ENCODE data around the gene SGTB.
"Not testable (repeated sequence)": the region's sequence is repeated elsewhere in the genome, so short reads cannot be mapped to it uniquely, and the experiment has no call there.

The SGTB gene

GRCh38 chr5:65663804-65664521 lies 57.9 kb downstream of the SGTB start:
- no peak for DNase-seq

GRCh38 chr5:65654713-65655112 lies 67.2 kb downstream of the SGTB start:
- no peak for DNase-seq

GRCh38 chr5:65651144-65651543 lies 70.8 kb downstream of the SGTB start:
- DNase-seq, result no peak

- no peak for DNase-seq
Measured at GRCh38 chr5:65647941-65648340, 74.0 kb downstream of the SGTB start.

GRCh38 chr5:65646938-65647337 lies 75.0 kb downstream of the SGTB start:
- no peak for DNase-seq

- no peak for DNase-seq
Measured at GRCh38 chr5:65640240-65640639, 81.7 kb downstream of the SGTB start.

GRCh38 chr5:65630981-65631380 lies 90.9 kb downstream of the SGTB start:
- DNase-seq, result no peak

- no peak for DNase-seq
Measured at GRCh38 chr5:65625743-65626142, 96.2 kb downstream of the SGTB start.

GRCh38 chr5:65624571-65625555 lies 97.0 kb downstream of the SGTB start, which contains the start of the genes SHLD3 and TRAPPC13:
Gene SHLD3 (plus strand): TSS chr5:65625027. CDS start chr5:65629588, 4,561 bp downstream.
Gene TRAPPC13 (plus strand): TSS chr5:65625027. CDS start chr5:65625061, 34 bp downstream.
- DNase-seq, result no peak

- no peak for DNase-seq
Measured at GRCh38 chr5:65624025-65624570, 97.8 kb downstream of the SGTB start, which contains the start of gene TRIM23. Gene TRIM23 (minus strand): TSS chr5:65624333. CDS start chr5:65624274, 59 bp downstream.

GRCh38 chr5:65623482-65623881 lies 98.4 kb downstream of the SGTB start:
- DNase-seq, result no peak

GRCh38 chr5:65621961-65622360 lies 99.9 kb downstream of the SGTB start:
- not testable (repeated sequence) for DNase-seq

- no peak for DNase-seq
Measured at GRCh38 chr5:65620021-65620420, 101.9 kb downstream of the SGTB start.
